Panc1 (cell line): Measurements from ENCODE around the gene FCMR.

Experiments used
- CTCF ChIP-seq: fragments of 450-650 bp; IDR thresholded peaks from 2 replicates; pipeline ENCODE4 v1.5.1; 2017; ENCODE audit warnings: mild to moderate bottlenecking
- POLR2AphosphoS5 ChIP-seq: IDR thresholded peaks from 2 replicates; pipeline ENCODE4 v1.6.1; 2012; ENCODE audit warnings: mild to moderate bottlenecking, low read depth, low read length, moderate library complexity
- REST ChIP-seq, 2 experiments: IDR thresholded peaks; 2 replicates each; pipeline ENCODE4 v1.6.1; 2011 to 2012; ENCODE audit warnings: low read depth in 2 of 2, control low read depth in 1 of 2, low read length in 1 of 2, mild to moderate bottlenecking in 1 of 2, moderate library complexity in 1 of 2; ENCODE audit not compliant: insufficient read depth in 1 of 2

GRCh38 chr1:206967096-206967849 lies 45.5 kb upstream of the FCMR start:
- TF ChIP-seq CTCF: no peak
- TF ChIP-seq REST (IDR thresholded peaks at IDR 0.05; ENCODE audit: insufficient read depth in 1 of 2, low read depth in 2 of 2, low read length in 1 of 2): no peak
- no peak for TF ChIP-seq POLR2AphosphoS5
